ENCODE results near the gene INPP5E. TPM values are rescaled to one million over a fixed set of nuclear protein-coding genes. Genes with fewer than 3 reads are reported as not detected.

The INPP5E gene
- total RNA-seq, 1 experiment from 2014 or later: 18.2 TPM

DNA sequence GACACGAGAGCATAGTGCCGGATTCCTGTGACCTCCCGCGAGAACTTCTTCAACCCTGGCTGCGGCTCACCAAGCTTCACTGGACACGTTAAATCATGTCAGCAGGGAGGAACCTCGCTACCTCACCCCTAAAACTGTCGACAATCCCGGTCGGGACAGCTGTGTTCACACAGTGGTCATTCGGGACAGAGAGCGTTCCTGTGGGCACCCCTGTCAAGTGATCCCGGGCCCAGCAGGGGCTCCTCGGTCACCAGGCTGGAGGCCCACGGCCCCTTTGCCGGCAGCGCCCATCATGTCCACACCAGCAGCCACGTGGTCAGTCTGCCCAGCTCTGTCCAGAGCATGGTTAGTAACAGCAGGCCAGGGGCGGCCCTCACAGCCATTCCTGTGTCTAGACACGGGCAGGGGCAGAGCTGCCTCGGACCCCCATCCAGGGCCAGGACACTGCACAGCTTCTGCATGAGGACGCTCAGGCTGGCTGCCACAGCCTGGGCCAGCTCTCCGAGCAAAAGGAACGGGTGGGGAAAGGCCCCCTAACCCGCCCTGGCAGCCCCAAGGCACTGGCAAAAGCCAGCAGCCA lies 3.5 kb downstream of the INPP5E start:
- POLR2A ChIA-PET (ENCODE audit: unreplicated experiment): no interaction called here
- no TSS peak for BruUV-seq (replicated peaks)
- Histone ChIP-seq H3K9me2 (ENCODE audit: insufficient read depth) (no peaks in the 10 kb centered on the region), H3K79me2 (ENCODE audit: low read depth) (peaks cover 20% of the 10 kb centered on the region; the same call in 1 of the 2 replicates), H3F3A (ENCODE audit: insufficient read depth, low read depth) (peaks cover 14% of the 10 kb centered on the region), H3K4me1 (replicated peaks; ENCODE audit: insufficient read depth) (peaks cover 10% of the 10 kb centered on the region), H3K4me2 (no peak overlapping the region), H2AFZ (no peak overlapping the region), H3K4me3 (no peak overlapping the region), H3K36me3 (ENCODE audit: low read depth) (no peaks in the 10 kb centered on the region), H4K20me1 (ENCODE audit: insufficient read depth) (peaks cover 35% of the 10 kb centered on the region), H3K9me3 (ENCODE audit: insufficient read depth, low read depth) (no peaks in the 10 kb centered on the region), H3K27me3 (ENCODE audit: insufficient read depth, low read depth) (no peaks in the 10 kb centered on the region), H3K27ac (no peak overlapping the region)
- CTCF ChIA-PET: no interaction called here
- intact Hi-C loops (cut with micrococcal nuclease; ENCODE audit: unreplicated experiment): no loop called here
- no peak for DNase-seq
- no peak for TF ChIP-seq EZH2 (IDR thresholded peaks at IDR 0.05; ENCODE audit: low read depth)
- TF ChIP-seq, protein P1, sequence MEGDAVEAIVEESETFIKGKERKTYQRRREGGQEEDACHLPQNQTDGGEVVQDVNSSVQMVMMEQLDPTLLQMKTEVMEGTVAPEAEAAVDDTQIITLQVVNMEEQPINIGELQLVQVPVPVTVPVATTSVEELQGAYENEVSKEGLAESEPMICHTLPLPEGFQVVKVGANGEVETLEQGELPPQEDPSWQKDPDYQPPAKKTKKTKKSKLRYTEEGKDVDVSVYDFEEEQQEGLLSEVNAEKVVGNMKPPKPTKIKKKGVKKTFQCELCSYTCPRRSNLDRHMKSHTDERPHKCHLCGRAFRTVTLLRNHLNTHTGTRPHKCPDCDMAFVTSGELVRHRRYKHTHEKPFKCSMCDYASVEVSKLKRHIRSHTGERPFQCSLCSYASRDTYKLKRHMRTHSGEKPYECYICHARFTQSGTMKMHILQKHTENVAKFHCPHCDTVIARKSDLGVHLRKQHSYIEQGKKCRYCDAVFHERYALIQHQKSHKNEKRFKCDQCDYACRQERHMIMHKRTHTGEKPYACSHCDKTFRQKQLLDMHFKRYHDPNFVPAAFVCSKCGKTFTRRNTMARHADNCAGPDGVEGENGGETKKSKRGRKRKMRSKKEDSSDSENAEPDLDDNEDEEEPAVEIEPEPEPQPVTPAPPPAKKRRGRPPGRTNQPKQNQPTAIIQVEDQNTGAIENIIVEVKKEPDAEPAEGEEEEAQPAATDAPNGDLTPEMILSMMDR (conservative IDR thresholded peaks at IDR 0.05): no peak

DNA sequence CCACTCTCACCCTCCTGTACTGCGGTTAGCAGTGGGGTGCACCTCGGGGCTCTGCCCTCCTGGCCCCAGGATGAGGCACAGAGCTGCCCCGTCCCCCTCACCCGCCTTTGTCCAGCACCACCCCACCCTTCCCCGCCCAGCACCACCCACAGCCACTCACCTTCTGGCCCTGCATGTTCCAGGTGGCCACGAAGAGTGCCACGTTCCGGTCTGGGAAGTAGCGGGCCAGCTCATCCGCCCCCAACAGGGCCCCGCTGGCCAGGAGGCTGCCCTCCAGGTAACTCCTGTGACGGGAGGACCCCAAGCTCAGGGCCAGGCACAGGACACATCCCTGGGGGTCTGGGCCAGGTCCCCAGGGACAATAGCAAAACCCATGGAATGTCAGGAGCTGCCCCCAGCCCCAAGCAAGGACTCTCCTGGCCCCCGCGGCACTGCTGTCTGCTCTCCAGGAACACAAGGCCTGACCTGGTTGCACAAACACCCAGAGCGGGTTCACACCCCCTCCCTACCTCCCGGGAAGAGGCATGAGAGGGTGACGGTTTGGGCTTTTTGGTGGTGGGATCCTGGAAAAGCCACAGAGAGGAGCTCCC lies 5.0 kb downstream of the INPP5E start:
- no peaks in the 10 kb centered on the region; the same call in 1 of the 2 replicates for H3F3A ChIP-seq (ENCODE audit: insufficient read depth, low read depth)
- H3K4me3 ChIP-seq: no peak overlapping the region
- POLR2A ChIA-PET (ENCODE audit: unreplicated experiment): no interaction called here
- peaks cover 28% of the 10 kb centered on the region for H4K20me1 ChIP-seq (ENCODE audit: insufficient read depth)
- H3K4me1 ChIP-seq (replicated peaks; ENCODE audit: insufficient read depth): peaks cover 10% of the 10 kb centered on the region
- H2AFZ ChIP-seq: no peak overlapping the region
- DNase-seq: no peak
- no TSS peak for BruUV-seq (replicated peaks)
- no peaks in the 10 kb centered on the region for H3K36me3 ChIP-seq (ENCODE audit: low read depth)
- TF ChIP-seq EZH2 (IDR thresholded peaks at IDR 0.05; ENCODE audit: low read depth): no peak
- TF ChIP-seq, protein P1 (conservative IDR thresholded peaks at IDR 0.05): no peak
- CTCF ChIA-PET: interaction anchor here (0.6 kb wide), 1 partner anchor 180 kb away, joined by 5 read pairs; no protein-coding TSS in a partner anchor
- H3K9me3 ChIP-seq (ENCODE audit: insufficient read depth, low read depth): no peaks in the 10 kb centered on the region
- H3K27ac ChIP-seq: no peak overlapping the region
- no peaks in the 10 kb centered on the region for H3K27me3 ChIP-seq (ENCODE audit: insufficient read depth, low read depth)
- H3K9me2 ChIP-seq (ENCODE audit: insufficient read depth): no peaks in the 10 kb centered on the region
- no peak overlapping the region for H3K4me2 ChIP-seq
- H3K79me2 ChIP-seq (ENCODE audit: low read depth): peaks cover 20% of the 10 kb centered on the region; the same call in 1 of the 2 replicates
- intact Hi-C loops (cut with micrococcal nuclease; ENCODE audit: unreplicated experiment): no loop called here

DNA sequence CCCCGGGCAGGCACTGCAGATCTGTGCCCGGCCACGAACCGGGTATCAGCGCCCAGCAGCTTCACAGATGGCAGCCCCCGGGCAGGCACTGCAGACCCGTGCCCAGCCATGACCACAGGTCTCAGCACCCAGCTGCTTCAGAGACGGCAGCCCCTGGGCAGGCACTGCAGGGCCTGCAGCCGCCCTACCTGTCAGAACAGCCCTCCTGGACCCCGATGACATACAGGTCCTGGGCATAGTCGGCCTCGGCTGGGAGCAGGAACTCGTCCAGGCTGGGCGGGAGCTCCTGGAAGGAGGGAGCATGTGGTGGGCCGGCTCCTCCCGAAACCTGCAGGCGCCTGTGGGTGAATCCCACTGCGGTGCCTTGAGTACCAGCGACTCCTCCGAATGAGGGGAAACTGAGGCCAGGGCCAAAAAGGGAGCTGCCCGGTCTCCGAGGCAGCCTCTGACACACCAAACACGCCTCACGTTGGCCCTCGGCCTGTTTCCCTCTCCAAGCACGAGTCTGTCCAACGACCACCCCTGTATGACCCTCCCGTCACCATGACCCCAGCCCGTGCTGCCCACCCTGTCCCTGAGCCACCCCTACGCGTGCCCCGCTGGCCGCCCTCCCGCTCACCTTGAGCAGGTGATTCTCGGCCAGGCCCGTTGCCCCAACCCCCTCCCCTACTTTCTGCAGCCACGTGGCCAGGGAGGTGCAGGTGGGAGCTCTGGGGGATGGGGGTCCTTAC lies 5.6 kb downstream of the INPP5E start:
- Histone ChIP-seq H4K20me1 (ENCODE audit: insufficient read depth) (peaks cover 28% of the 10 kb centered on the region), H3K9me2 (ENCODE audit: insufficient read depth) (no peaks in the 10 kb centered on the region), H3K4me1 (replicated peaks; ENCODE audit: insufficient read depth) (peaks cover 10% of the 10 kb centered on the region), H3K4me2 (no peak overlapping the region), H3K27me3 (ENCODE audit: insufficient read depth, low read depth) (no peaks in the 10 kb centered on the region), H3K9me3 (ENCODE audit: insufficient read depth, low read depth) (no peaks in the 10 kb centered on the region), H2AFZ (no peak overlapping the region), H3K27ac (no peak overlapping the region), H3F3A (ENCODE audit: insufficient read depth, low read depth) (peaks cover 4% of the 10 kb centered on the region; the same call in 1 of the 2 replicates), H3K4me3 (no peak overlapping the region), H3K36me3 (ENCODE audit: low read depth) (no peaks in the 10 kb centered on the region), H3K79me2 (ENCODE audit: low read depth) (peaks cover 20% of the 10 kb centered on the region; the same call in 1 of the 2 replicates)
- CTCF ChIA-PET: no interaction called here
- no peak for DNase-seq
- TF ChIP-seq, protein P1 (conservative IDR thresholded peaks at IDR 0.05): no peak
- no peak for TF ChIP-seq EZH2 (IDR thresholded peaks at IDR 0.05; ENCODE audit: low read depth)
- intact Hi-C loops (cut with micrococcal nuclease; ENCODE audit: unreplicated experiment): no loop called here
- POLR2A ChIA-PET (ENCODE audit: unreplicated experiment): no interaction called here
- no TSS peak for BruUV-seq (replicated peaks)

All from PC-9 (cell line).